ENCODE results near the gene LPAR5. TPM values are rescaled to one million over a fixed set of nuclear protein-coding genes. Genes with fewer than 3 reads are reported as not detected.
"Not testable (repeated sequence)": the region's sequence is repeated elsewhere in the genome, so short reads cannot be mapped to it uniquely, and the experiment has no call there.

The LPAR5 gene
- total RNA-seq, 4 donors from 2014 or later: 27.9 to 50.1 (median 30.2) TPM

DNA sequence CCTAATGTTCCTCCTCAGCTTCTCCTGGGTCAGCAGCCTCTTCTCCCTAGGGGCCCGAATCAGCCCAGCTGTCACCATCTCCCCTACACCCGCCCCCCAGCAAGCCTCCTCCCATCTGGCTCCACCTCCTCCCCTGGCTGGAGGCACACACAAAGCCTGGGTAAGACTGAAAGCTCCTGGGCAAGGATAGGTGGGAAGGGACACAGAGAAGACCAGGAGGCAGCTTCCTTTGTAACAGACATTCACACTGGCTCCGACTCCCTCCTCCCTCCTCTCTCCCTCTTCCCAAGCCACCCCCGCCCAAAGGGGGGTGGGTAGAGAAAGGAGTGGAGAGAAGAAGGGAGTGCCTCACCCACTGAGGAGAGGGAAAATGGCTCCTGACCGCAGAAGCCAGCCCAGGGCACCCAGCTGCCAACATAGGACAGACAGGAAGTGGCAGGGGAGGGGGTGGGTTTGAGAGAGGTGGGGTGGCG lies 32.6 kb downstream of the LPAR5 start:
- H3K4me1 ChIP-seq: peaks cover 25 to 46% (median 41%) of the 10 kb centered on the region in 4 donors
- H3K27me3 ChIP-seq: no peaks in the 10 kb centered on the region
- in situ Hi-C loops (cut with MboI; ENCODE audit: low pct_ligation_motif_present in 1 of 4, low pct_unique_long_range_greater_than_20kb in 1 of 4, low sequenced_read_pairs in 3 of 4): no loop called here
- DNase-seq: peak; percentile 19
- H3K36me3 ChIP-seq: peaks cover 0 to 45% (median 23%) of the 10 kb centered on the region in 4 donors
- TF ChIP-seq CTCF (IDR thresholded peaks at IDR 0.05) (no peak), EP300 (IDR thresholded peaks at IDR 0.05; ENCODE audit: low read depth) (no peak), POLR2AphosphoS5 (IDR thresholded peaks at IDR 0.05) (no peak), POLR2A (IDR thresholded peaks at IDR 0.05) (no peak)
- H3K27ac ChIP-seq: peak overlapping the region; percentile 98 to 99 (median 99)
- WGBS, 2 donors (ENCODE audit: low coverage in 1 of 2): 19% methylated on average over 6 of the region's 6 CpGs; no CpG with 5 or more reads in 1 of the 2 donors
- H3K9me3 ChIP-seq: no peaks in the 10 kb centered on the region
- H3K4me3 ChIP-seq: peak overlapping the region in 1 of 4 donors; percentile 14
- intact Hi-C loops (cut with DNase I; ENCODE audit: low total_unique reads): no loop called here

DNA sequence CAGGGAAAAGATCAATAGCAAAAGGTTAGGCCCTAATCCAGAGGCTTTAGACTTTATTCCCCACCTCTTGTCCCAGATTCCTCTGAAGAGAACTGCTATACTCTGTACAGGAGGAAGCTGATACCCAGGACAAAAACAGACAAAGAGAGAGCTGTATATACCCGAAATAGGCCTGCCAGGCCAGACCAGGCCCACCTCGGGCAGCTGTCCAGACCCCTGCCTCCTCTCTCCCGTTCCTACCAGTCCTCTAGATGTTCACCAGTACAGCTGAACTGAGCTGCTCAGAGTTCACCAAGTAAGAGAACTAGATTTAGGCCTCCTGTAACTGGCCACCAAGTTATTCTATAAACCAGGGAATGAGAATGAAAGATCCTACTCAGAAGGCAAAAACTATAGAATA lies 33.2 kb downstream of the LPAR5 start:
- H3K27me3 ChIP-seq: no peaks in the 10 kb centered on the region
- peaks cover 25 to 40% (median 38%) of the 10 kb centered on the region in 4 donors for H3K4me1 ChIP-seq
- DNase-seq: no peak
- peaks cover 0 to 51% (median 26%) of the 10 kb centered on the region in 4 donors for H3K36me3 ChIP-seq
- intact Hi-C loops (cut with DNase I; ENCODE audit: low total_unique reads): no loop called here
- in situ Hi-C loops (cut with MboI; ENCODE audit: low pct_ligation_motif_present in 1 of 4, low pct_unique_long_range_greater_than_20kb in 1 of 4, low sequenced_read_pairs in 3 of 4): no loop called here
- no peak for TF ChIP-seq CTCF (IDR thresholded peaks at IDR 0.05)
- no peak for TF ChIP-seq EP300 (IDR thresholded peaks at IDR 0.05; ENCODE audit: low read depth)
- no peak for TF ChIP-seq POLR2AphosphoS5 (IDR thresholded peaks at IDR 0.05)
- TF ChIP-seq POLR2A (IDR thresholded peaks at IDR 0.05): no peak
- H3K9me3 ChIP-seq: no peaks in the 10 kb centered on the region
- peak overlapping the region in 3 of 4 donors; percentile 99 for H3K27ac ChIP-seq
- WGBS, 2 donors (ENCODE audit: low coverage in 1 of 2): 52% methylated on average over 3 of the region's 3 CpGs; no CpG with 5 or more reads in 1 of the 2 donors
- H3K4me3 ChIP-seq: no peak overlapping the region

GRCh38 chr12:6595673-6596072 lies 40.1 kb downstream of the LPAR5 start:
- 80 to 87% methylated on average over 8 to 10 of the region's 10 CpGs for WGBS, 2 donors (ENCODE audit: low coverage in 1 of 2)

DNA sequence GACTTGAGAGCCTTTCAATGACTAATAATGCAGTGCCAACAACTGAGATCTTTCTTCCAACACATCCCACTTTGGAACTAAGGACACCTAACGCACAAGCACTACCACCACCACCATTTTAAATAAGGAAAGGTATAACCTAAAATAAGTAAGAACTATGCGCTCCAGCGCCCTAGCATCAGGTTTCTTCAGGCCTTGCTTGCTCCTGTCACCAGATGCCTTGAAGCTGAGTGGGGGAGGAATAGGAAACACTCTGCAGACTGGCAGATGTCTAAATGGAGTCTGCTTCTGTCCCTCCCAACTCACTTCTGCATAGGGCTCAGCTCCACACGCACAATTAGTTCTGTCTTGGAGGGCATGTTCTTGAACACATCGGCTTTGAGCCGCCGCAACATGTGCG lies 43.7 kb downstream of the LPAR5 start:
- H3K27me3 ChIP-seq: no peaks in the 10 kb centered on the region
- WGBS, 2 donors (ENCODE audit: low coverage in 1 of 2): 95% methylated on average over 3 to 8 of the region's 8 CpGs
- no peaks in the 10 kb centered on the region for H3K9me3 ChIP-seq
- H3K4me3 ChIP-seq: no peak overlapping the region
- no peak for TF ChIP-seq POLR2A (IDR thresholded peaks at IDR 0.05)
- no peak for TF ChIP-seq EP300 (IDR thresholded peaks at IDR 0.05; ENCODE audit: low read depth)
- TF ChIP-seq CTCF (IDR thresholded peaks at IDR 0.05): no peak
- no peak for TF ChIP-seq POLR2AphosphoS5 (IDR thresholded peaks at IDR 0.05)
- H3K27ac ChIP-seq: no peak overlapping the region
- peaks cover 0 to 100% (median 53%) of the 10 kb centered on the region in 4 donors for H3K36me3 ChIP-seq
- intact Hi-C loops (cut with DNase I; ENCODE audit: low total_unique reads) (no loop called here), in situ Hi-C loops (cut with MboI; ENCODE audit: low pct_ligation_motif_present in 1 of 4, low pct_unique_long_range_greater_than_20kb in 1 of 4, low sequenced_read_pairs in 3 of 4) (no loop called here)
- no peaks in the 10 kb centered on the region for H3K4me1 ChIP-seq
- DNase-seq: no peak

More at GRCh38 chr12:6595673-6596072, 40.1 kb downstream of the LPAR5 start:
- H3K27me3 ChIP-seq; intact Hi-C loops (cut with DNase I; ENCODE audit: low total_unique reads); DNase-seq; H3K27ac ChIP-seq; H3K4me3 ChIP-seq; H3K4me1 ChIP-seq; H3K9me3 ChIP-seq; in situ Hi-C loops (cut with MboI; ENCODE audit: low pct_ligation_motif_present in 1 of 4, low pct_unique_long_range_greater_than_20kb in 1 of 4, low sequenced_read_pairs in 3 of 4): not testable (repeated sequence)
- peaks cover 0 to 100% (median 53%) of the 10 kb centered on the region in 4 donors for H3K36me3 ChIP-seq

- H3K4me1 ChIP-seq; H3K27ac ChIP-seq; DNase-seq; H3K27me3 ChIP-seq; H3K9me3 ChIP-seq; in situ Hi-C loops (cut with MboI; ENCODE audit: low pct_ligation_motif_present in 1 of 4, low pct_unique_long_range_greater_than_20kb in 1 of 4, low sequenced_read_pairs in 3 of 4); H3K4me3 ChIP-seq; intact Hi-C loops (cut with DNase I; ENCODE audit: low total_unique reads): not testable (repeated sequence)
- peaks cover 0 to 99% (median 48%) of the 10 kb centered on the region in 4 donors for H3K36me3 ChIP-seq
- WGBS, 2 donors (ENCODE audit: low coverage in 1 of 2): 92% methylated on average over 8 of the region's 8 CpGs
Measured at GRCh38 chr12:6586569-6586968, 49.2 kb downstream of the LPAR5 start.

Data from transverse colon (tissue), 4 donors.